Small intestine (tissue), 7 donors: ENCODE measurements around the gene PPL. TPM values are rescaled to one million over a fixed set of nuclear protein-coding genes. Genes with fewer than 3 reads are reported as not detected.

Experiments used
- DNase-seq, 2 donors: peaks; one replicate each; pipeline versions ENCODE4 v3.0.0 to v3.0.0-alpha.2; 2013
- FAIRE-seq: peaks from 2 replicates; lab custom pipeline; 2012; peaks lifted over from hg19 to GRCh38; lab: Jason Lieb, UNC
- H3K27ac ChIP-seq, 3 donors: one replicate each; pipeline ENCODE4 v1.5.1; 2013; ENCODE audit warnings: low read length in 2 of 3, mild to moderate bottlenecking in 2 of 3, control low read depth in 1 of 3, inconsistent platforms in 1 of 3, low read depth in 1 of 3, moderate library complexity in 1 of 3
- H3K27me3 ChIP-seq, 3 donors: one replicate each; pipeline ENCODE4 v1.6.1; 2013; ENCODE audit warnings: low read length in 3 of 3, inconsistent platforms in 1 of 3; ENCODE audit not compliant: control insufficient read depth in 3 of 3, insufficient read depth in 3 of 3
- H3K36me3 ChIP-seq, 3 donors: one replicate each; pipeline ENCODE4 v1.6.1; 2013; ENCODE audit warnings: low read length in 3 of 3, inconsistent platforms in 1 of 3, low read depth in 1 of 3, mild to moderate bottlenecking in 1 of 3, moderate library complexity in 1 of 3; ENCODE audit not compliant: control insufficient read depth in 3 of 3, insufficient read depth in 2 of 3
- H3K4me1 ChIP-seq, 3 donors: one replicate each; pipeline ENCODE4 v1.6.1; 2013; ENCODE audit warnings: low read length in 2 of 3, inconsistent platforms in 1 of 3, low read depth in 1 of 3, mild to moderate bottlenecking in 1 of 3, moderate library complexity in 1 of 3; ENCODE audit not compliant: control insufficient read depth in 3 of 3, insufficient read depth in 2 of 3
- H3K4me3 ChIP-seq, 3 donors: one replicate each; pipeline ENCODE4 v1.5.1; 2013; ENCODE audit warnings: low read length in 3 of 3, control low read depth in 1 of 3, inconsistent platforms in 1 of 3, low read depth in 1 of 3, mild to moderate bottlenecking in 1 of 3, moderate library complexity in 1 of 3
- H3K9me3 ChIP-seq, 2 donors: one replicate each; pipeline ENCODE4 v1.6.1; 2013; ENCODE audit warnings: low read depth in 1 of 2, low read length in 1 of 2; ENCODE audit not compliant: control insufficient read depth in 2 of 2, insufficient read depth in 1 of 2
- WGBS, 3 donors: extraction: QIAGEN DNeasy Blood & Tissue Kit; methylation state at CpG; one replicate each; pipeline ENCODE4 v1.1.7; 2013; 5-methylcytosine and 5-hydroxymethylcytosine counted together
- polyA plus RNA-seq, 4 donors: library from polyadenylated mRNA; stranded (reverse) in 3 of 4; unstranded in 1 of 4; fragments of 200-250 nt in 3 of 4; fragments of 120-200 nt in 1 of 4; gene quantifications; one replicate each; pipeline versions ENCODE4 v1.2.1 to v1.2.3, GENCODE V29; 2013
- donor health status: healthy with polysubstance abuse.
- donor health status: control.
- donor health status: control.
- donor health status: Bipolar disorder and iron deficiency.
- donor health status: healthy.

PPL gene
- polyA plus RNA-seq, 4 donors: 11.1 to 37.1 (median 14.9) TPM

GRCh38 chr16:4855371-4855770, 81.6 kb downstream of the PPL start:
- no peaks in the 10 kb centered on the region for H3K9me3 ChIP-seq
- DNase-seq: no peak
- no peaks in the 10 kb centered on the region for H3K27me3 ChIP-seq
- H3K4me1 ChIP-seq: peaks cover 0 to 1% (median 0%) of the 10 kb centered on the region in 3 donors
- no peak for FAIRE-seq
- H3K27ac ChIP-seq: no peak overlapping the region
- H3K4me3 ChIP-seq: no peak overlapping the region
- 86 to 96% (median 93%) methylated on average over 5 of the region's 5 CpGs for WGBS, 3 donors
- H3K36me3 ChIP-seq: peaks cover 13 to 58% (median 32%) of the 10 kb centered on the region in 3 donors

- H3K9me3 ChIP-seq: no peaks in the 10 kb centered on the region
- 44 to 67% (median 50%) methylated on average over 1 of the region's 1 CpG for WGBS, 3 donors
- H3K27me3 ChIP-seq: no peaks in the 10 kb centered on the region
- DNase-seq (peak in 1 of 2 donors; percentile 64), FAIRE-seq (no peak)
- H3K4me1 ChIP-seq: peaks cover 2 to 7% (median 4%) of the 10 kb centered on the region in 3 donors
- H3K4me3 ChIP-seq: no peak overlapping the region
- H3K27ac ChIP-seq: peak overlapping the region in 1 of 3 donors; percentile 12
- H3K36me3 ChIP-seq: peaks cover 4 to 38% (median 14%) of the 10 kb centered on the region in 3 donors
Measured at GRCh38 chr16:4852221-4852872, 84.6 kb downstream of the PPL start.

GRCh38 chr16:4850211-4850610, 86.7 kb downstream of the PPL start:
- Histone ChIP-seq H3K9me3 (no peaks in the 10 kb centered on the region), H3K36me3 (peaks cover 3 to 28% (median 4%) of the 10 kb centered on the region in 3 donors), H3K4me3 (no peak overlapping the region), H3K27me3 (no peaks in the 10 kb centered on the region), H3K4me1 (peaks cover 2 to 15% (median 12%) of the 10 kb centered on the region in 3 donors), H3K27ac (no peak overlapping the region)
- DNase-seq (no peak), FAIRE-seq (no peak)
- WGBS, 3 donors: 72 to 78% (median 73%) methylated on average over 3 of the region's 3 CpGs

- H3K4me3 ChIP-seq: peak overlapping the region; percentile 78 to 99 (median 91)
- H3K4me1 ChIP-seq: peaks cover 2 to 15% (median 12%) of the 10 kb centered on the region in 3 donors
- peak overlapping the region; percentile 89 to 97 (median 94) for H3K27ac ChIP-seq
- no peaks in the 10 kb centered on the region for H3K27me3 ChIP-seq
- H3K36me3 ChIP-seq: peaks cover 6 to 17% (median 9%) of the 10 kb centered on the region in 3 donors
- no peaks in the 10 kb centered on the region for H3K9me3 ChIP-seq
- FAIRE-seq (no peak), DNase-seq (peak; percentile 65 to 78)
- WGBS, 3 donors: 0 to 1% (median 0%) methylated on average over 68 to 83 of the region's 83 CpGs
Measured at GRCh38 chr16:4847774-4848587, 89.0 kb downstream of the PPL start.

GRCh38 chr16:4846901-4847773, 89.8 kb downstream of the PPL start, which contains the start of the genes GLYR1 and UBN1:
GLYR1 (minus strand) TSS chr16:4847288; CDS start chr16:4847265, 23 bp downstream.
UBN1 (plus strand) TSS chr16:4847481; CDS start chr16:4852918, 5,437 bp downstream.
- no peak for FAIRE-seq
- no peaks in the 10 kb centered on the region for H3K9me3 ChIP-seq
- 0 to 1% (median 0%) methylated on average over 77 to 126 of the region's 126 CpGs for WGBS, 3 donors
- H3K27me3 ChIP-seq: no peaks in the 10 kb centered on the region
- peak; percentile 98 to 99 for DNase-seq
- H3K36me3 ChIP-seq: peaks cover 7 to 22% (median 9%) of the 10 kb centered on the region in 3 donors
- peak within 1 kb of the TSS; percentile 91 to 99 (median 94) for H3K4me3 ChIP-seq
- H3K27ac ChIP-seq: peak within 1 kb of the TSS; percentile 92 to 97 (median 94)
- H3K4me1 ChIP-seq: peaks cover 2 to 15% (median 12%) of the 10 kb centered on the region in 3 donors

- Histone ChIP-seq H3K36me3 (peaks cover 7 to 24% (median 10%) of the 10 kb centered on the region in 3 donors), H3K4me3 (peak overlapping the region; percentile 91 to 99 (median 94)), H3K27ac (peak overlapping the region; percentile 87 to 94 (median 92)), H3K4me1 (peaks cover 2 to 15% (median 12%) of the 10 kb centered on the region in 3 donors), H3K27me3 (no peaks in the 10 kb centered on the region), H3K9me3 (no peaks in the 10 kb centered on the region)
- DNase-seq (peak; percentile 61 to 77), FAIRE-seq (no peak)
- WGBS, 3 donors: 0 to 1% (median 0%) methylated on average over 27 of the region's 27 CpGs
Measured at GRCh38 chr16:4846503-4846900, 90.4 kb downstream of the PPL start.

GRCh38 chr16:4840984-4841383, 96.0 kb downstream of the PPL start:
- 78 to 79% (median 78%) methylated on average over 5 of the region's 5 CpGs for WGBS, 3 donors
- Histone ChIP-seq H3K36me3 (peaks cover 14 to 59% (median 14%) of the 10 kb centered on the region in 3 donors), H3K4me3 (no peak overlapping the region), H3K27me3 (no peaks in the 10 kb centered on the region), H3K9me3 (no peaks in the 10 kb centered on the region), H3K4me1 (peaks cover 0 to 8% (median 5%) of the 10 kb centered on the region in 3 donors), H3K27ac (no peak overlapping the region)
- FAIRE-seq (no peak), DNase-seq (no peak)
